HG03575 (cell line): ENCODE data around the gene GRIA4.

ENCODE experiments used
- ATAC-seq: cut with Tn5 transposase; IDR thresholded peaks from one replicate; pipeline ENCODE4 v1.9.1; 2021; ENCODE audit not compliant: unreplicated experiment, insufficient number of reproducible peaks, low FRiP score; ENCODE audit errors: extremely low read depth

GRIA4 gene

GRCh38 chr11:105632316-105632715 lies 22.4 kb downstream of the GRIA4 start:
- ATAC-seq: no peak

DNA sequence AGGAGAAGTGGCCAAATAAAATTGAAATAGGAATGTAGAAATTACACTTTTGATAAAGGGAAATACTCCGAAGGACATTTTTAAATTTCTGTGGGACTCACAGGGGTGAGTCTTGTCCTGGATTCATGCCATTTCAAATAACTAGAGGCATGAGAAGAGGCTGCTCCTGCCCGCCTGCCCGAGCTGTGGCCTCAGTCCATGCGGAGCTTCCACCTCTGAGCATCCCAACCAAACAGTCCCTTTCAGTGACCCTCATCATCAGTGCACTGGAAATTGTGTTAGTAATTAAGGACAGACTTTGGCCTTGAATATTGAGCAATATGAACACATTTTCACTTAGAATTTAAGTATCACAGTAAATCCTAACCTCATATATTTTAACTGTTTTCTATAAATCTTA lies 25.6 kb downstream of the GRIA4 start:
- no peak for ATAC-seq

DNA sequence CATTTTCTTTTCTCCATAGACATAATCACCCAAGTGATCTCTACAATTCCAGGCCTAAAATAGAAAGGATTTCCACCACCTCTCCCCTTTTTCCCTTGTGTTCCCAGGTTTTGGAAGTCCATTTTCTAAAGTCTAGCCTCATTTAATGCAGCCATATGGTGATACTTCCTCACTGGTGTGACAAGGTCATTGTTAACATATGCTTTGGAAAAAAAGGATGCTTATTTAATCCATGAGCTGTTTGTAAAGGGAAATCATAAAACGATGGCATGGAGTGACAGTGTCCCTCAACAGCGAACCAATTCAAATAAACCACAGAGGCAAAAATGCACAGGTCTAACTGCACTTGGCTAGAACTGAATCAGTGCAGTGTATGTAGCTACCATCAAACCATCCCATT lies 26.6 kb downstream of the GRIA4 start:
- ATAC-seq: no peak

- no peak for ATAC-seq
Observed at GRCh38 chr11:105639527-105639926, 29.7 kb downstream of the GRIA4 start.

DNA sequence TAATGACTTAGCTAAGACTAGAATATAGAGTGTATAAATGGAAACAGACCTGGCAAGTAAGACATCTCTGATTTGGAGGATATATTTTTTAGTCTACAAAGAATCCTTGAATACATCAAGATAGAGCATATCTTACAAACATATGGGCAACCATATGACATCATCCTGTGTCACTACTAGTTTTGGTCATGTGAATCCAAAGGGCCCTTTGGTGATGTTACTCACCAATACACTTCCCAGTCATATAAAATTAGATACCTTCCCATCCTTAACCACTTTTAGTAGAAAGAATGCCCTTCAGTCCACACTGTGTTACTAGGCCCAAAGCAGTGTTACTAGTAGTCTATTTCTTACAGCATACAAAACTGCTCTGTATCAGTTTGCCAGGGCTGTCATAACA lies 31.6 kb downstream of the GRIA4 start:
- no peak for ATAC-seq

- ATAC-seq: no peak
Observed at GRCh38 chr11:105642870-105643269, 33.0 kb downstream of the GRIA4 start.

GRCh38 chr11:105644839-105645573 lies 35.1 kb downstream of the GRIA4 start:
- ATAC-seq: no peak

DNA sequence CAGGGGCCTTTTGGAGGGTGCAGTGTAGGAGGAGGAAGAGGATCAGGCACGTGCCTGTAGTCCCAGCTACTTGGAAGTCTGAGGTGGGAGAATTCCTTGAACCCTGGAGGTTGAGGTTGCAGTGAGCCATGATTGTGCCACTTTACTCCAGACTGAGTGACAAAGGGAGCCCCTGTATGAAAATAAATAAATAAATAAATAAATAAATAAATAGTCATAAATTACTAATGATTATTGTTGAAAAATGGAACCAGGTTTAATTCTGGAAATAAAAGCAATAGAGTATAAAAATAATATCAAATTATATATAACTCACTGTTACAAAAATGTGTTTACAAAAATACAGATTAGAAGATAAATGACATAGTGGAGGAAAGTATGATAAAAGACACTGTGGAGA lies 37.9 kb downstream of the GRIA4 start:
- ATAC-seq: no peak

DNA sequence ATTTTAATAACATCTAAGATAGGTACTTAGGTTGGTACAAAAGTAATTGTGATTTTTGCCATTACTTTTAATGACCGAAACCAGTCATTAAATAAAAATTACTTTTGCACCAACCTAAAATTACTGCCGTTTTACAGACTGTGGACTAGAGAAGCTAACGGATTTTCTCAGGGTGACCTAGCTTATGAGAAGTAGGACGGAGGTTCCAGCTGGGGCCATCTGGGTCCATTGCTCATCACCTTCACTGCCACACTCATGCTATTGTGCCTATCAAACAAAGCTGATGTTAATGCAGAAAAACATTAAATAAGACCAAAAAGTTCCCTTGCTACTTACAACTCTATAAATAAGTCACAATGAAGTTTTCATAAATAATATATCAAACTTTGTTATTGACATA lies 38.9 kb downstream of the GRIA4 start:
- no peak for ATAC-seq

DNA sequence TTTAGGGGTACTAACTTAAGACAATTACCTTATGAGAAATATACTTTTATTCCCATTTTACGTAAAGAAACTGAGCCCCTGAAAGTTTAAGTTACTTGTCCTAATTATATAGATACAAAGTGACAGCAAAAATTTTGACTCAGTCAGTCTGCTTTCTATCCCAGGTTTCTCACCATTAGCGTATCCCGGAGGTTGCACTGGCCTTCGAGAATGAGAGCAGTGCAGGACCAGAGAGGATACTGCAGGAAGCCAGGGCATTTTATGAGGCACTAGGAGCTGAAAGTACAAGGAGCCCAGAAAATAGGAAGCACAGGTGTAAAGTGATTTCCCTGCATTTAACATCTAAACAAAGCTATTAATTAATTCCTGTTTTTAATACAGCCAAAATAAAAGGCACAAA lies 55.4 kb downstream of the GRIA4 start:
- no peak for ATAC-seq

DNA sequence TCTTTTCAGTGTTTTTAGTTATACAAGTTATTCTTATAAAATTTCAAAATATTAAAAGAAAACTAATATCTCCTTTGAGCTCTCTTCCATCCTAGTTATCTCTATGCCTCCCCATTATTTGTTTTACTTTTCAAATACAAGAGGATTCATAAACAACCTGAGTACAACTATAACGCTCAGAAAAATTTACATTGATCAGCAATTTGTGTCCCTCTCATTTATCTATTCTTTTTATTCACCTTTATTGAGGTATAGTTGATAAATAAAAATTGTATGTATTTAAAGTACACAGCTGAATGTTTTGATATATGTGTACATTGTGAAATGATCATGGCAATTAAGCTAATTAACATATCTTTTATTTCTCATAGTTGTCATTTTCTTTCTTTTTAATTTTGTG lies 57.6 kb downstream of the GRIA4 start:
- no peak for ATAC-seq

DNA sequence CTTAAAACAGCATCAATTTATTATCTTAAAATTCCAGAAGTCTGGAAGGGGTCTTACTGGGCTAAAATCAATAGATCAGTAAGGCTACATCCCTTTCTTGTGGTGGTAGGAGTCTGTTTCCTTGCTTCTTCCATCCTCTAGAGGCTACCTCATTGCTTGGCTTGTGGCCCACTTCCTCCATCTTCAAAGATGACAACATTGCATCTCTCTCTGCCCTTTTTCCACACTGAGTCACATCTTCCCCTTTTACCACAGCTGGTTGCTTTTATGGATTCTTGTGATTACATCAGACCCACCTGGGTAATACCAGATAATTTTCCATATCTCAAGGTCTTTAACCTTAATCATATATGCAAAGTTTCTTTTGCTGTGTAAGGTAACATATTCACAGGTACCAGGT lies 60.9 kb downstream of the GRIA4 start:
- ATAC-seq: no peak

DNA sequence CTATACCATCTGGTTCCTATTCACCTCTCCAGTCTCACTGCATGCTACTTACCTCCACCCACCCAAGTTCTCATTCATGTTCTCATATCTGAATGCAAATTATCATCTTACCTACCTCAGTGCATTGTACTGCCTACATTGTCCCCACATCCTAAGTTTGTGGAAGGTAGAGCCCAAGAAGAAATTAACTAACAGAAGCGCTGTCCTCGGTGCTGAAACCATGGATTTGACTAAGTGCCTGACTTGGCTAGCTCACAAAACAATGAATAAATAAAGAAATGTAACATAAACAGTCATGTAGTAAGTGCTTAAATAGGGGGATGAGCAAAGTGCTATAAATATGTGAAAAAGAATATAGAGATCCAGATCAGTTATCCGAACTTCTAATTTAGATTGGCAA lies 63.2 kb downstream of the GRIA4 start:
- ATAC-seq: no peak

DNA sequence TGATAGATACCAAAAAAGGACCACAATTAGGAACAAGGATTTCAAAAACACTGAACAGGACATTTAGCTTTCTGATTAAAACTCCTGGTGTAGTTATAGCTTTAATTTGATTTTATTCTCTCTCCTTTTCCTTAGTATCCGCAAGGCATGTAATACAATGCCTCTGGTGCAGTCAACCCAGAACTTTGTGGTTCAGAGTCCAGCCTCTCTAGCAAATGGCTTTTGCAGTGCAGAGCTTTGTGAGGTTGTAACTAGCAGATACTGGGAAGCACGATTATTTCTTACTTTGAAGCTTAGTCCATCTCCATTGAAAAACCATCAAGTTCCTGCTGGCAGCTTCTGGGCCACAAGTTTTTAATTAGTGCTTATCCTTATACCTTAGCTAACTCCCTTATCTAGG lies 79.8 kb downstream of the GRIA4 start:
- no peak for ATAC-seq

- ATAC-seq: no peak
Observed at GRCh38 chr11:105690467-105690866, 80.6 kb downstream of the GRIA4 start.

DNA sequence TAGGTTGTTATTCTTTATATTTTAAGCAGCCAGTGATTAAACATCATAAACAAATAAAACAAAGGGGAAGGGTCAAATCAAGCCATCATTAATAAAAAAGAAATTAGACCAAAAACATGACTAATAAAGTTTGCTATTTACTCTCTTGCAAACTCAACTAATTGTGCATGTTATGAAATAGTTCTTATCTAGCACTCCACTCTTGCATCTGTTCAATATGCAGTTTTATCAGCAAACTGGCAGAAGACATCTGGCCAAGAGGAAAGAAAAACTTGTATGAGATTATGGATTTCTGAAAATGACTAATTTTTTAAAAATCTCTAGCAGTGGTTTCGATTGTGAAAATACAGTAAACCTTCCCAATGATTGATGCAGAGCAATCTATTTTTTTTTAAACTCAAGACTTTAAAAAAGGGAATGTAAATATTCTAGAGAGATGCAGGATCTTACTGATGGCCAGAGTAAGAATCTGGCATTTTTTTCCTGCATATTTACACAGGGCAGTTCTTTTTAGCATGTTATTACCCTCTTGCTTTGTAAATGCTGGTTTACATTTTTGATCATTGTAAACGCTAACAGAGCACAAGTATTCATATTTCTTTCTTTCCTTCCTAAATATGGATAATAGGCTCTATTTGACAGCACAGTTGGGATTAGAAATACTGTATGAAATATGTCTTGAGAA lies 83.3 kb downstream of the GRIA4 start:
- no peak for ATAC-seq

GRCh38 chr11:105696000-105696399 lies 86.1 kb downstream of the GRIA4 start:
- no peak for ATAC-seq

GRCh38 chr11:105697291-105697690 lies 87.4 kb downstream of the GRIA4 start:
- ATAC-seq: no peak

- ATAC-seq: no peak
Observed at GRCh38 chr11:105699203-105699602, 89.3 kb downstream of the GRIA4 start.

DNA sequence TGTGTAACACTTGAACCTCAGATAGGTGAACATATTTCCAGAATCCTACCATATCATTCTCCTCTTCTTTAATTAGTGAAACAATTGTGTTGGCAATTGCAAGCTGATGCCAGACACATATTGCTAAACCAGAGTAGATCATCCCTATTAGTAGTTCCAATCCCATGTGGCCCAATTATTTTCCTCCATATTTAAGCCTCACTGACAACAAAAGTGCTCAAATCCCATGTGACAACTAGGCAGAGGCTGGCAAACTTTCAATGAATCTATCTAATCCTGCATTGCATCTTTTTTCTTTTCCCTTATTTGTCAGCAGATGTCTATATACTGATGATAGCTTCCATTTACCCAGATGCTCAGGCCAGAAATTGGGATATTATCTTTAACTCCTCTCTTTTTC lies 90.4 kb downstream of the GRIA4 start:
- no peak for ATAC-seq

- ATAC-seq: no peak
Observed at GRCh38 chr11:105701098-105701497, 91.2 kb downstream of the GRIA4 start.
